ENCODE data around the gene GLP2R.

Gene GLP2R

GRCh38 chr17:9859781-9860180 lies 34.1 kb downstream of the GLP2R start:
- no peak for DNase-seq

- no peak for DNase-seq
Observed at GRCh38 chr17:9860851-9861250, 35.1 kb downstream of the GLP2R start.

- no peak for DNase-seq
Observed at GRCh38 chr17:9862220-9862619, 36.5 kb downstream of the GLP2R start.

- no peak for DNase-seq
Observed at GRCh38 chr17:9862949-9863348, 37.2 kb downstream of the GLP2R start.

- no peak for DNase-seq
Observed at GRCh38 chr17:9865586-9865985, 39.9 kb downstream of the GLP2R start.

GRCh38 chr17:9868552-9868951 lies 42.8 kb downstream of the GLP2R start:
- no peak for DNase-seq

- no peak for DNase-seq
Observed at GRCh38 chr17:9872852-9873251, 47.1 kb downstream of the GLP2R start.

GRCh38 chr17:9874722-9875121 lies 49.0 kb downstream of the GLP2R start:
- no peak for DNase-seq

- DNase-seq, result no peak
Observed at GRCh38 chr17:9875441-9875840, 49.7 kb downstream of the GLP2R start.

- DNase-seq, result no peak
Observed at GRCh38 chr17:9878356-9878755, 52.6 kb downstream of the GLP2R start.

GRCh38 chr17:9878786-9879525 lies 53.2 kb downstream of the GLP2R start:
- DNase-seq, result no peak

- DNase-seq, result no peak
Observed at GRCh38 chr17:9880582-9880999, 54.9 kb downstream of the GLP2R start.

- no peak for DNase-seq
Observed at GRCh38 chr17:9883451-9883850, 57.7 kb downstream of the GLP2R start.

- no peak for DNase-seq
Observed at GRCh38 chr17:9886141-9886930, 60.6 kb downstream of the GLP2R start.

- DNase-seq, result no peak
Observed at GRCh38 chr17:9887508-9887907, 61.8 kb downstream of the GLP2R start.

- peak; percentile 10 for DNase-seq
Observed at GRCh38 chr17:9890124-9890523, 64.4 kb downstream of the GLP2R start.

GRCh38 chr17:9893411-9894012 lies 67.8 kb downstream of the GLP2R start:
- DNase-seq, result no peak

- no peak for DNase-seq
Observed at GRCh38 chr17:9894231-9894630, 68.5 kb downstream of the GLP2R start.

GRCh38 chr17:9895923-9896322 lies 70.2 kb downstream of the GLP2R start:
- DNase-seq, result no peak

GRCh38 chr17:9897372-9897968 lies 71.7 kb downstream of the GLP2R start:
- DNase-seq, result no peak

- no peak for DNase-seq
Observed at GRCh38 chr17:9898812-9899211, 73.1 kb downstream of the GLP2R start.

- DNase-seq, result no peak
Observed at GRCh38 chr17:9899280-9900043, 73.7 kb downstream of the GLP2R start.
